GM12891 (cell line): ENCODE data around the gene GKN1.

Experiments
- DNase-seq: peaks from one replicate; pipeline ENCODE4 v3.0.0; 2011; ENCODE audit warnings: low spot score; ENCODE audit not compliant: insufficient read length
- FAIRE-seq: peaks from 2 replicates; lab custom pipeline; 2011; peaks lifted over from hg19 to GRCh38; lab: Jason Lieb, UNC
- PAX5 ChIP-seq: IDR thresholded peaks from 2 replicates; pipeline ENCODE4 v1.6.1; 2011; ENCODE audit warnings: low read length, moderate library complexity, mild to moderate bottlenecking; ENCODE audit not compliant: insufficient read depth, severe bottlenecking
- POLR2A ChIP-seq: IDR thresholded peaks from 2 replicates; pipeline ENCODE4 v1.6.1; 2011; ENCODE audit warnings: low read depth, low read length, control low read depth
- POLR2AphosphoS5 ChIP-seq: IDR thresholded peaks from 2 replicates; pipeline ENCODE4 v1.6.1; 2011; ENCODE audit warnings: low read depth, low read length, control low read depth
- POU2F2 ChIP-seq: IDR thresholded peaks from 2 replicates; pipeline ENCODE4 v1.6.1; 2011; ENCODE audit warnings: low read depth, mild to moderate bottlenecking, control low read depth, low read length, moderate library complexity
- SPI1 ChIP-seq: IDR thresholded peaks from 2 replicates; pipeline ENCODE4 v1.6.1; 2011; ENCODE audit warnings: low read depth, low read length, control low read depth
- TAF1 ChIP-seq: IDR thresholded peaks from 2 replicates; pipeline ENCODE4 v1.6.1; 2011; ENCODE audit warnings: low read depth, low read length, control low read depth

Gene GKN1

GRCh38 chr2:68978098-68978497 is 3.7 kb downstream of the GKN1 start:
- TF ChIP-seq POLR2AphosphoS5: no peak
- no peak for TF ChIP-seq POLR2A
- no peak for TF ChIP-seq POU2F2
- TF ChIP-seq SPI1: no peak
- no peak for TF ChIP-seq PAX5
- DNase-seq (no peak), FAIRE-seq (no peak)

DNA sequence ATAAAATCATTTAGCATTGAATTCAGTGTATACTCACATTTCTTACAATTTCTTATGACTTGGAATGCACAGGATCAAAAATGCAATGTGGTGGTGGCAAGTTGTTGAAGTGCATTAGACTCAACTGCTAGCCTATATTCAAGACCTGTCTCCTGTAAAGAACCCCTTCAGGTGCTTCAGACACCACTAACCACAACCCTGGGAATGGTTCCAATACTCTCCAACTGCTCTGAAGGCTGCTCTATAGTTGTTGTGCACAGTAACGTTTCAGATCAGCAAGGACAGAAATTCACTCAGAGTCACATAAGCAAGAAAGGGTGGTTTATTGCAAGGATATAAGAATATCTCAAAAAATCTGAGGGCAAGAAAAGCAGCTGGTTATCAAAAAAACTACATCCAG is 6.5 kb downstream of the GKN1 start:
- DNase-seq: no peak
- no peak for FAIRE-seq
- no peak for TF ChIP-seq POLR2AphosphoS5
- no peak for TF ChIP-seq SPI1
- TF ChIP-seq POU2F2: no peak
- TF ChIP-seq POLR2A: no peak
- TF ChIP-seq TAF1: no peak
- no peak for TF ChIP-seq PAX5

DNA sequence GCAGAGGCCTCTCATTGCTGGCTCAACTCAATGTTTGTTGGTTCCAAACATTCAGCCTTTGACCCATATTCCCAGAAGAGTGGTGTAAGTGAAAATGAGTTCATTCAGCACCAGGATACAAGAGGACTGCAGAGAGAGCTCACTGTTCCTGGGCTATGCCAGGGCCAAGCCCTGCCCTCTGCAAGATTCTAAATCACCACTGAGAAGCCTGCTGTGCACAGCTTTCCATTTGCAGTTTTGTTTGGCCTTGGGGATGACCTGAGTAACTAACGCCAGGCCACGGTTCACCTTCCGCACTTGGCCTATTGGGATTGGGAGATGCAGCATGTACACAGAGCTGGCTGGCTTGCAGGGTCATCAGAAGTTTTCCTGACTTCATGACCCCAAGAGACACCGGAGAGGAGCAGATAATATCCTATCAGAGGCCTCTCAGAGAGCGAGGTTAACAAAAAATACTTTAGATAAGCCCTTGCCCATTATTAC is 12.6 kb downstream of the GKN1 start:
- no peak for DNase-seq
- no peak for FAIRE-seq
- TF ChIP-seq PAX5: no peak

DNA sequence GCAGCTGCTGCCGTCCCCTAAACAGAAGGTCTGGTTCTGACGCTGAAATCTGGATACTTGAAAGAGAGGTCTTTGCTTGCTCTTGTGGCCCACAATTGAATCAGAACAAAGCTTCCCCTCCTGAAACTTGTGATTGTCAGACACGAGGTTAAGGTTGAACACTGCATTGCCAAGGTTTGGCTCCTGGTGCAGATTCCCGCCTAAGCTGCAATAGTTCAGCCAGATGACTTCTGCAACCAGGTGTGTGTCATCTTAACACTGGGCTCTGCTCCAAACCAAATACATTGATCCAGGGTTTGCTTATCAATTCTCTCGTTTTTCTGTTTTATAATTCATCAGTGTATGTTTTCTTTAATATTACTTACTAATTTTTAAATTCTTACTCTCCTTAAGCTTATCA is 14.6 kb downstream of the GKN1 start:
- no peak for TF ChIP-seq TAF1
- no peak for TF ChIP-seq POLR2A
- no peak for TF ChIP-seq PAX5
- no peak for TF ChIP-seq SPI1
- no peak for TF ChIP-seq POU2F2
- no peak for TF ChIP-seq POLR2AphosphoS5
- FAIRE-seq (no peak), DNase-seq (no peak)

- FAIRE-seq (no peak), DNase-seq (no peak)
- TF ChIP-seq POLR2AphosphoS5 (no peak), TAF1 (no peak), POLR2A (no peak), PAX5 (no peak), POU2F2 (no peak), SPI1 (no peak)
These were observed 17.9 kb downstream of the GKN1 start for GRCh38 chr2:68992341-68992740.

GRCh38 chr2:68992933-68993332 is 18.5 kb downstream of the GKN1 start:
- no peak for FAIRE-seq
- no peak for TF ChIP-seq POU2F2
- no peak for TF ChIP-seq TAF1
- no peak for TF ChIP-seq POLR2A
- no peak for TF ChIP-seq POLR2AphosphoS5
- TF ChIP-seq SPI1: no peak
- TF ChIP-seq PAX5: no peak
- no peak for DNase-seq

GRCh38 chr2:68993660-68994059 is 19.2 kb downstream of the GKN1 start:
- FAIRE-seq: no peak
- DNase-seq: no peak
- TF ChIP-seq POLR2A (no peak), PAX5 (no peak), POLR2AphosphoS5 (no peak), SPI1 (no peak), POU2F2 (no peak), TAF1 (no peak)

DNA sequence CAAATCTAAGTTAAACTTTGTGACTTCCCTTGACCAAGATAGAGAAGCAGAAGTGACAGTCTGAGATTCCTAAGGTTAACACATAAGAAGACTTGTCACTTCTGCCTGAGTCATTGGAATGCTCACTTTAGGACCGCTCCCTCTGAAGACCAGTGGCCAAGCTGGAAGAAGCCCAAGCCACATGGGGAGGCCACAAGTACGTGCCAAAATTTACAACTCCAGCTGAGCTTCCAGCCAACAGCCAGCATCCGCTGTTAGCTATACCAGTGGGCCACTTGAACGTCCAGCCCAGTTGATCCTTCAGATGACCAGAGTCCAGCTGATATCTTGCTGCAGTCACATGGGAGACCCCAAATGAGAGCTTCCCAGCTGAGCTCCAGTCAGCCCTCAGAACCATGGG is 20.4 kb downstream of the GKN1 start:
- TF ChIP-seq POLR2AphosphoS5 (no peak), POLR2A (no peak), POU2F2 (no peak), PAX5 (no peak), SPI1 (no peak)
- FAIRE-seq (no peak), DNase-seq (no peak)

GRCh38 chr2:68995916-68996315 is 21.5 kb downstream of the GKN1 start:
- FAIRE-seq: no peak
- no peak for DNase-seq
- no peak for TF ChIP-seq POLR2A
- no peak for TF ChIP-seq PAX5
- no peak for TF ChIP-seq POU2F2
- no peak for TF ChIP-seq POLR2AphosphoS5
- no peak for TF ChIP-seq SPI1
- no peak for TF ChIP-seq TAF1

DNA sequence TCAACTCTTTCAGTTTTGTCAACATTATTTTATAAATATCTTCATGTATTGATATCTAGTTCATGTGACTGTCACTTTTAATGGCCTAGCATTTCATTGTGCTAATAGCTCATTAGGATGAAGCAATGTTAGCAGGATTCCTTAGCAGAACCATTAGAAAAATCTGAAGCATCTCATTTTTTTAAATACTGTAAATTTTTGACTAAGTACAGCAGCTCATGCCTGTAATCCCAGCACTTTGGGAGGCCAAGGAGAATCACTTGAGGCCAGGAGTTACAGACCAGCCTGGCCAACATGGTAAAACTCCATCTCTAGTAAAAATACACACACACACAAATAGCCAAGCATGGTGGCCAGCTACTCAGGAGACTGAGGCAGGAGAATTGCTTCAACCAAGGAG is 23.0 kb downstream of the GKN1 start:
- no peak for DNase-seq
- FAIRE-seq: no peak
- TF ChIP-seq POLR2AphosphoS5 (no peak), PAX5 (no peak), POU2F2 (no peak), TAF1 (no peak), POLR2A (no peak), SPI1 (no peak)
